ENCODE measurements around the gene PRKCE.

The PRKCE gene

GRCh38 chr2:45841752-45842407 is 190.4 kb downstream of the PRKCE start:
- no peaks in the 10 kb centered on the region for H3K27me3 ChIP-seq (ENCODE audit: control insufficient read depth, insufficient read depth, low read length)
- no peak overlapping the region for H3K27ac ChIP-seq (ENCODE audit: low read length)
- H3K4me3 ChIP-seq (ENCODE audit: low read length): no peak overlapping the region
- H3K9me3 ChIP-seq (ENCODE audit: control insufficient read depth, low read depth, low read length): no peaks in the 10 kb centered on the region
- H3K9ac ChIP-seq (ENCODE audit: low read length): no peak overlapping the region
- peaks cover 1% of the 10 kb centered on the region for H3K4me1 ChIP-seq (ENCODE audit: control insufficient read depth, low read depth, low read length)
- H3K36me3 ChIP-seq (ENCODE audit: control insufficient read depth, low read depth, low read length): no peaks in the 10 kb centered on the region

GRCh38 chr2:45843136-45843535 is 191.7 kb downstream of the PRKCE start:
- H3K9me3 ChIP-seq (ENCODE audit: control insufficient read depth, low read depth, low read length): no peaks in the 10 kb centered on the region
- H3K4me1 ChIP-seq (ENCODE audit: control insufficient read depth, low read depth, low read length): no peaks in the 10 kb centered on the region
- no peak overlapping the region for H3K9ac ChIP-seq (ENCODE audit: low read length)
- no peak overlapping the region for H3K4me3 ChIP-seq (ENCODE audit: low read length)
- no peaks in the 10 kb centered on the region for H3K27me3 ChIP-seq (ENCODE audit: control insufficient read depth, insufficient read depth, low read length)
- H3K27ac ChIP-seq (ENCODE audit: low read length): no peak overlapping the region
- H3K36me3 ChIP-seq (ENCODE audit: control insufficient read depth, low read depth, low read length): no peaks in the 10 kb centered on the region

- H3K27ac ChIP-seq (ENCODE audit: low read length): no peak overlapping the region
- H3K36me3 ChIP-seq (ENCODE audit: control insufficient read depth, low read depth, low read length): no peaks in the 10 kb centered on the region
- no peaks in the 10 kb centered on the region for H3K4me1 ChIP-seq (ENCODE audit: control insufficient read depth, low read depth, low read length)
- no peaks in the 10 kb centered on the region for H3K27me3 ChIP-seq (ENCODE audit: control insufficient read depth, insufficient read depth, low read length)
- no peak overlapping the region for H3K9ac ChIP-seq (ENCODE audit: low read length)
- no peak overlapping the region for H3K4me3 ChIP-seq (ENCODE audit: low read length)
- no peaks in the 10 kb centered on the region for H3K9me3 ChIP-seq (ENCODE audit: control insufficient read depth, low read depth, low read length)
These were observed 193.5 kb downstream of the PRKCE start for GRCh38 chr2:45844796-45845457.

- Histone ChIP-seq H3K4me3 (ENCODE audit: low read length) (no peak overlapping the region), H3K9me3 (ENCODE audit: control insufficient read depth, low read depth, low read length) (no peaks in the 10 kb centered on the region), H3K27me3 (ENCODE audit: control insufficient read depth, insufficient read depth, low read length) (no peaks in the 10 kb centered on the region), H3K9ac (ENCODE audit: low read length) (no peak overlapping the region), H3K36me3 (ENCODE audit: control insufficient read depth, low read depth, low read length) (no peaks in the 10 kb centered on the region), H3K4me1 (ENCODE audit: control insufficient read depth, low read depth, low read length) (no peaks in the 10 kb centered on the region), H3K27ac (ENCODE audit: low read length) (no peak overlapping the region)
These were observed 194.1 kb downstream of the PRKCE start for GRCh38 chr2:45845566-45845965.

GRCh38 chr2:45849491-45850283 is 198.2 kb downstream of the PRKCE start:
- Histone ChIP-seq H3K27me3 (ENCODE audit: control insufficient read depth, insufficient read depth, low read length) (no peaks in the 10 kb centered on the region), H3K9me3 (ENCODE audit: control insufficient read depth, low read depth, low read length) (no peaks in the 10 kb centered on the region), H3K36me3 (ENCODE audit: control insufficient read depth, low read depth, low read length) (no peaks in the 10 kb centered on the region), H3K4me1 (ENCODE audit: control insufficient read depth, low read depth, low read length) (no peaks in the 10 kb centered on the region), H3K9ac (ENCODE audit: low read length) (no peak overlapping the region), H3K27ac (ENCODE audit: low read length) (no peak overlapping the region), H3K4me3 (ENCODE audit: low read length) (no peak overlapping the region)

GRCh38 chr2:45850558-45850957 is 199.1 kb downstream of the PRKCE start:
- H3K27ac ChIP-seq (ENCODE audit: low read length): no peak overlapping the region
- no peak overlapping the region for H3K4me3 ChIP-seq (ENCODE audit: low read length)
- H3K36me3 ChIP-seq (ENCODE audit: control insufficient read depth, low read depth, low read length): no peaks in the 10 kb centered on the region
- no peaks in the 10 kb centered on the region for H3K4me1 ChIP-seq (ENCODE audit: control insufficient read depth, low read depth, low read length)
- H3K27me3 ChIP-seq (ENCODE audit: control insufficient read depth, insufficient read depth, low read length): no peaks in the 10 kb centered on the region
- H3K9me3 ChIP-seq (ENCODE audit: control insufficient read depth, low read depth, low read length): no peaks in the 10 kb centered on the region
- H3K9ac ChIP-seq (ENCODE audit: low read length): no peak overlapping the region

- H3K36me3 ChIP-seq (ENCODE audit: control insufficient read depth, low read depth, low read length): no peaks in the 10 kb centered on the region
- H3K9me3 ChIP-seq (ENCODE audit: control insufficient read depth, low read depth, low read length): no peaks in the 10 kb centered on the region
- H3K9ac ChIP-seq (ENCODE audit: low read length): no peak overlapping the region
- no peaks in the 10 kb centered on the region for H3K27me3 ChIP-seq (ENCODE audit: control insufficient read depth, insufficient read depth, low read length)
- H3K4me1 ChIP-seq (ENCODE audit: control insufficient read depth, low read depth, low read length): no peaks in the 10 kb centered on the region
- no peak overlapping the region for H3K27ac ChIP-seq (ENCODE audit: low read length)
- H3K4me3 ChIP-seq (ENCODE audit: low read length): no peak overlapping the region
These were observed 199.6 kb downstream of the PRKCE start for GRCh38 chr2:45851111-45851510.

- Histone ChIP-seq H3K36me3 (ENCODE audit: control insufficient read depth, low read depth, low read length) (no peaks in the 10 kb centered on the region), H3K4me1 (ENCODE audit: control insufficient read depth, low read depth, low read length) (no peaks in the 10 kb centered on the region), H3K27me3 (ENCODE audit: control insufficient read depth, insufficient read depth, low read length) (no peaks in the 10 kb centered on the region), H3K27ac (ENCODE audit: low read length) (no peak overlapping the region), H3K9ac (ENCODE audit: low read length) (no peak overlapping the region), H3K9me3 (ENCODE audit: control insufficient read depth, low read depth, low read length) (no peaks in the 10 kb centered on the region), H3K4me3 (ENCODE audit: low read length) (no peak overlapping the region)
These were observed 200.3 kb downstream of the PRKCE start for GRCh38 chr2:45851576-45852304.

GRCh38 chr2:45852450-45853150 is 201.1 kb downstream of the PRKCE start:
- Histone ChIP-seq H3K4me3 (ENCODE audit: low read length) (no peak overlapping the region), H3K27me3 (ENCODE audit: control insufficient read depth, insufficient read depth, low read length) (no peaks in the 10 kb centered on the region), H3K9me3 (ENCODE audit: control insufficient read depth, low read depth, low read length) (no peaks in the 10 kb centered on the region), H3K4me1 (ENCODE audit: control insufficient read depth, low read depth, low read length) (no peaks in the 10 kb centered on the region), H3K36me3 (ENCODE audit: control insufficient read depth, low read depth, low read length) (no peaks in the 10 kb centered on the region), H3K27ac (ENCODE audit: low read length) (no peak overlapping the region), H3K9ac (ENCODE audit: low read length) (no peak overlapping the region)

GRCh38 chr2:45855374-45855773 is 203.9 kb downstream of the PRKCE start:
- H3K4me1 ChIP-seq (ENCODE audit: control insufficient read depth, low read depth, low read length): peaks cover 5% of the 10 kb centered on the region
- no peaks in the 10 kb centered on the region for H3K9me3 ChIP-seq (ENCODE audit: control insufficient read depth, low read depth, low read length)
- no peaks in the 10 kb centered on the region for H3K27me3 ChIP-seq (ENCODE audit: control insufficient read depth, insufficient read depth, low read length)
- no peak overlapping the region for H3K27ac ChIP-seq (ENCODE audit: low read length)
- no peak overlapping the region for H3K4me3 ChIP-seq (ENCODE audit: low read length)
- no peak overlapping the region for H3K9ac ChIP-seq (ENCODE audit: low read length)
- H3K36me3 ChIP-seq (ENCODE audit: control insufficient read depth, low read depth, low read length): no peaks in the 10 kb centered on the region

Measured in iPS-18a (cell line).